ENCODE data around the gene DDX19B.
A peak's percentile ranks its signal among the peaks of the same experiment; 100 is the strongest.
"Not testable (repeated sequence)": the region's sequence is repeated elsewhere in the genome, so short reads cannot be mapped to it uniquely, and the experiment has no call there.

DDX19B gene

DNA sequence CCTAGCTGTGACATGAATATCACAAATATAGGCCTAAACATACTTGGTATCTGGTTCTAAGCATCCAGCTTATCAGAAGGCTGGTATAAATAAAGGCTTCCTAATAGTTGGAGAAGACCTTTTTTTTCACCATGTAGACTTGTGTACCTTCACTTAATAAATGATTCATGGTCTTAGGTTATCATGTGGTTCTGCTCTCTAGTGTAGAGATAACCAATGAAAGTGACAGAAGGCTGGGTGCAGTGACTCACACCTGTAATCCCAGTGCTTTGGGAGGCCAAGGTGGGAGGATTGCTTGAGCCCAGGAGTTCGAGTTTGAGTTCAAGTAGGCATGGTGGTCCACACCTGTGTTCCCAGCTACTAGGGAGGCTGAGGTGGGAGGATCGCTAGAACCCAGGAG, 50.8 kb downstream of the DDX19B start:
- DNase-seq (ENCODE audit: low read depth) = no peak

DNA sequence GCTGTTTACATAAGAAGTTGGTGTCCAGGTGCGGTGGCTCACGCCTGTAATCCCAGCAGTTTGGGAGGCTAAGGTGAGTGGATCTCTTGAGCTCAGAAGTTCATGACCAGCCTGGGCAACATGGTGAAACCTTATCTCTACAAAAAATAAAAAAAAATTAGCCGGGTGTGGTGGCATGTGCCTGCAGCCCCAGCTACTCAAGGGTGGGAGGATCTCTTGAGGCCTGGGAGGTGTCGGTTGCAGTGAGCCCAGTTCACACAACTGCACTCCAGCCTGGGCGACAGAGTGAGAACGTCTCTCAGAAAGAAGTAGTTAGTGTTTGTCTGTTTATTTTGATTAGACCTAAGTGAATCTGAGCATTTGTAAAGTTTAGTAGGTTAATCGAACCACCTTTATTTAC, 60.6 kb downstream of the DDX19B start:
- DNase-seq (ENCODE audit: low read depth) = no peak

DNA sequence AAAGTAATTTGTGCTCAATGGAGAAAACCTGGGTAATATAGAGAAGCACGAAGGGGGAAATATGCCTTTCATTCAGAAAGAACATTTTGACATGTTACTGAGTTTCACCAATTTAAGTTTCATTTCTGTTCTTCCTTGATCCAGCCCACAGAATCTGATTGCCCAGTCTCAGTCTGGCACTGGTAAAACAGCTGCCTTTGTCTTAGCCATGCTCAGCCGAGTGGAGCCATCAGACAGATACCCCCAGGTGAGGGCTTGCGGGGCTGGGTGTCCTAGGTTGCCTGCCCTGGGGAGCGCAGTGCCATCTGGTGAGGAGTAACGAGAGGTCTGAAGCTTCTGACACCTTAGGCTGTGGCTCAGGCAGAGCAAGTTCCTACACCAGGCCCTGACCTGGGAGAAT, 65.4 kb downstream of the DDX19B start:
- DNase-seq (ENCODE audit: low read depth) = no peak

DNA sequence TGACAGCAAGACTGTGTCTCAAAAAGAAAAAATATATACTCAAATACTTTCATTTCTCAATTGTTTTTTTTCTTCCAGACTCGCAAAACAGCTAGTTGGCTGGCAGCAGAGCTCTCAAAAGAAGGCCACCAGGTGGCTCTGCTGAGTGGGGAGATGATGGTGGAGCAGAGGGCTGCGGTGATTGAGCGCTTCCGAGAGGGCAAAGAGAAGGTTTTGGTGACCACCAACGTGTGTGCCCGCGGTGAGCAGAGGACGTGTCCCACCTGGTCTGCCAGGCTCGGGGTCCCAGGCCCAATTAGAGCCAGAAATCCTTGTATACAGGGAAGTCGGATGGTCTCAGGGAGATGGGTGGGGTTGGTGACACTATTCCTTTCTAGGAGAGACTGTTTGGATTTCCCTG, 71.2 kb downstream of the DDX19B start:
- DNase-seq (ENCODE audit: low read depth) = not testable (repeated sequence)

DNA sequence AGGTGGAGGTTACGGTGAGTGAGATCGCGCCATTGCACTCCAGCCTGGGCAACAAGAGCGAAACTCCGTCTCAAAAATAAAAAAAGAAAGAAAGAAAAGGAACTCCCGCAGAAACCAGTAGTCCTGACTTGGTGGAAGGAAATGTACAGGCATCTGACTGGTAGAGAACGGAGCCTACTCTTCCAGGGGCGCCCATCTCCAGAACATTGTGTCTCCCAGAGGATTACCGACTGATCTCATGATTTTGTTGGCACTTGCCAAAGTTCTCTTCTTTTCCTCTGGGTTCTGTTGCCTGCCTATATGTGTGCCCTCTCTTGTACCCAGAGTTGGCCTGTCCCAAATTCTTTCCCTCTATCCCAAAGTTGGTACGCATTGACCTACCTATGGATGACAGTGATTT, 71.9 kb downstream of the DDX19B start:
- DNase-seq (ENCODE audit: low read depth) = no peak

DNA sequence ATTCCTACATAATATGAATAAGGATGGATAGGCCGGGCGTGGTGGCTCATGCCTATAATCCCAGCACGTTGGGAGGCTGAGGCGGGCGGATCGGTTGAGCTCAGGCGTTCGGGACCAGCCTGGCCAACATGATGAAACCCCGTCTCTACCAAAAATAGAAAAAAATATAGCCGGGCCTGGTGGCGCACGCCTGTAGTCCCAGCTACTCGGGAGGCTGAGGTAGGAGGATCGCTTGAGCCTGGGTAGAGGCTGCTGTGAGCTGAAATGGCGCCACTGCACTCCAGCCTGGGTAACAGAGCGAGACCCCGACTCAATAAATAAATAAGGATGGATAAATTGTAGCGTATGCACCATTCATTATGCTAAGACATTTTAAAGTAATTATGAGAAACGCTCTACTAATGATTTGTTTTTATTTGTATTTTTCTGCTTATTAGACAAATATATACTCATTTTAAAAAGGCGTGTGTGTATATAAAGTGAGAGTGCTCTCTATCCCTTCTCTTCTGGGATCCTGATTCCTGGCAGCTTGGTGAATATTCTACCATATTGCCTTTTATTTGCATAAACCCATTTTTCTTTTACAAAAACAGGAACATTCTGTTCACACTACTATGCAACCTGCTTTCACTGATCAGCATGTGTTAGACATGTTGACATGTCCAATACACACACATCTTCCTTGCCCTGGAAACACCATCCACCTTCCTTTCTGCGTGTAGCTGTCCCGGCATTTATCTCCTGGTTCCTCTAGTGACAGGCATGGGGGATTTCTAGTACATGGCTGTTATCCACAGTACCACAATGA, 74.1 kb downstream of the DDX19B start:
- no peak for DNase-seq (ENCODE audit: low read depth)

DNA sequence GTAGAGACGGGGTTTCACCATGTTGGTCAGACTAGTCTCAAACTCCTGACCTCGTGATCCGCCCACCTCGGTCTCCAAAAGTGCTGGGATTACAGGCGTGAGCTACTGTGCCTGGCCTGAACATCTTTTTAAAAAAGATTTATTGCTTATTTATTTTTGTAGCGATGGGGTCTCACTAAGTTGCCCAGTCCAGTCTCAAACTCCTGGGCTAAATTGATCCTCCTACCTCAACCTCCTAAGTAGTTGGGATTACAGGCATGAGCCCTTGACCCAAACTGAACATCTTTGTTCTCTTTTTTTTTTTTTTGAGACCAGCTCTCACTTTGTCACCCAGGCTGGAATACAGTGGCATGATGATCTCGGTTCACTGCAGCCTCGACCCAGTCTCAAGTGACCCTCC, 75.2 kb downstream of the DDX19B start:
- no peak for DNase-seq (ENCODE audit: low read depth)

DNA sequence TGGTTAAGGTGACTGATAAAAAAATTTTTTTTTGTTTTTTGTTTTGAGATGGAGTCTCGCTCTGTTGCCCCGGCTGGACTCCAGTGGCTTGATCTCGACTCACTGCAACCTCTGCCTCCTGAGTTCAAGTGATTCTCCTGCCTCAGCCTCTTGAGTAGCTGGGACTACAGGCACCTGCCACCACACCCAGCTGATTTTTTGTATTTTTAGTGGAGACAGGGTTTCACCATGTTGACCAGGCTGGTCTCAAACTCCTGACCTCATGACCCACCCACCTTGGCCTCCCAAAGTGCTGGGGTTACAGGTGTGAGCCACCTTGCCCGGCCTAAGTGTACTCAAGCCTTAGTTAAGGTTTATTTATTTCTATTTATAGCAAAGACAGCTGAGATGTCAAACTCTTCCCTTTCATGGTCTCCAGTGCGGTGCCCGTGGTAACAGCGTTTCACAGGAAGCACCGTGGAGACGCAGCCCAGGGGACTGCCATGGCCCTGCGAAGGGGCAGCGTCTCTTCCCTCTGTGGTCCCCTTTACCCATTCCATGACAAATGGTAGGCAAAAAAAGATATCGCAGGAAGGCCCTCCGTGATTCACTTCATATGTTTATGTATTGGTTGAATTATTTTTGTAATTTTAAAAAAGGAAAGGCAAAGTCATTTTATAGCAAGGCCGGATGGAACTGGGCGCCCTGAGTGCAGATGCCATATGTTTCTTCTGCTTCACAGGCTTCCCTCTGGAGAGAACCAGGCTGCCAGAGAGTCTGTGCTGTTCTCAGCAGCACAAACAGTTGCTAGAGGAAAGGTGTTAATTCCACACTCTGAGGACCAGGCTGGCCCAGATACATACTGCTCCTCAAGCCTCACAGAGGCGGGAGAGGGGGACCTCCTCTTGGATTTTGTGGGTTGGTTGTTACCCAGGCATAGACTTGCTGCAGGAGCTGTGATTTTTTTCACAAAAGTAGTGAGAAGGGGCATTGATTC, 76.9 kb downstream of the DDX19B start:
- no peak for DNase-seq (ENCODE audit: low read depth)

DNA sequence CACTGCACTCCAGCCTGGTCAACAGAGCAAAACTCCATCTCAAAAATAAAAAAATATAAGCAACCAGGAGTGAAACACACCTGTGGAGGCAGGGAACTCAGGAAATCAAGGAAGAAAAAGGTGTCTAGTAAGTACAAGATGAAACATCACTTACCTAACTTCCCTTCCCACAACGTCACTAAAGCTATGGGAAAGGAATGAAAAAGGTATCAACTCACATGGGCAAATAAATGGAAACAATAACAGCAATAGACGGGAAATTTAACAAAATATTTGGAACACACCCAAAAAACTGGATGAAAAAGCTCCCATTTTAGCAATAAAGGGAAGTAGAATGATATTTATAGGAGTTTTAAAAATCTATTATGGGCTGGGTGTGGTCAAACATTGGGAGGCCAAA, 78.8 kb downstream of the DDX19B start:
- DNase-seq (ENCODE audit: low read depth) = no peak

DNA sequence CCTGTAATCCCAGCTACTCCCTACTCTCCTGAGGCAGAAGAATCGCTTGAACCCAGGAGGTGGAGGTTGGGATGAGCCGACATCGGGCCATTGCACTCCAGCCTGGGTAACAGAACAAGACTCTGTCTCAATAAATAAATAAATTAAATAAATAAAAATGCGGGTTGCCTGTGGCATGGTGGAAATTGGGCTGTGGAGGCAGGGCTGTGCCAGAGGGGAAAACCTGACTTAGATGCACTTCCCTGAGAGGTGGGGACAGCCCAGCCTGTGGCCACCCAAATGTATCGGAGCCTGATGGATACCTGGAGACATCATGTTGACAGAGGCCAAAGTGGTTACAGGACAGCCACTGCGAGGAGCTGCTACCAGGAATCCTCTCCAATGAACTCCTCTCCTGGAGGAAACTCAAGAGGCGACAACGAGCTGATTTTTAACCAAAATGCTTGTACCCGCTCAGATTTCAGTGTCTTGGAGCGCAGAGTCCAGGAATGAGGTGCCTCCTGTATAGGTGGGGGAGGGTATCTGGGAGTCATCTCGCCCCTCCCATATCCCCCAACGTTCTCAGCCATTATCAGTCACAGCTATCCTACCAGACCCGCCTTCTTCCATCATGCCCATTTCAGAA, 80.0 kb downstream of the DDX19B start:
- no peak for DNase-seq (ENCODE audit: low read depth)

DNA sequence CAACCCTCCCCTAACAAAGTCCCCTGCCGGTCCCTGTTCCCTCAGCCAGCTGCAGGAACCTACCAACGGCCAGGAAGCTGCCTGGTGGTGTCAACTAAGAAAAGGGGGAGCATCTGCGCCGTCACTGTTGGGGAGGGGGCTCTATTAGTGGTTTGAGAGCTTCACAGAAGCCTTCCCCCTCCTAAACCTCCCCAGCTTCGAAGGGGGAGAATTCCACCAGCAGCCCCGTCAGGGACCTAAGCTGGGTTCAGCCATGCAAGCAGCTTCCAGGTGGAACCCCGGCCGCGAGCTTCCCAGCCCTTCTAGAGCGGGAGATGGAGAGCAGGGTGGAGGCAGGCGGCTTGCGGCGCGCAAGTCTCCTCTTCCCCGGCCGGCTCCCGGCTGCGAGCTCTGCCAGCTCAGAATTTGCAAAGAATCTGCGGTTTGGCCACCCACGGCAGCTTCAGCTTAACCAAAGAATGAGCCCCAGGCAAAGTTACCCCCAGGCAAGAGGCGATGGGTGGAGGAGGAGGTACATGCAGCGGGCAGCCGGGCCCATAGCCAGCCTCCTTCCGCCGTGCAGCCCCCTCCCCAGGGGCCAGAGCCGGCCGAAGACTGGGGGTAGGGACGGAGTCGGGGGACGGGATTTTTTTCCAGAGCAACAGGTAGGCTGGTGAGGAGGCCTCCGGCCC, 81.4 kb downstream of the DDX19B start:
- peak; percentile 49 for DNase-seq (ENCODE audit: low read depth)

DNA sequence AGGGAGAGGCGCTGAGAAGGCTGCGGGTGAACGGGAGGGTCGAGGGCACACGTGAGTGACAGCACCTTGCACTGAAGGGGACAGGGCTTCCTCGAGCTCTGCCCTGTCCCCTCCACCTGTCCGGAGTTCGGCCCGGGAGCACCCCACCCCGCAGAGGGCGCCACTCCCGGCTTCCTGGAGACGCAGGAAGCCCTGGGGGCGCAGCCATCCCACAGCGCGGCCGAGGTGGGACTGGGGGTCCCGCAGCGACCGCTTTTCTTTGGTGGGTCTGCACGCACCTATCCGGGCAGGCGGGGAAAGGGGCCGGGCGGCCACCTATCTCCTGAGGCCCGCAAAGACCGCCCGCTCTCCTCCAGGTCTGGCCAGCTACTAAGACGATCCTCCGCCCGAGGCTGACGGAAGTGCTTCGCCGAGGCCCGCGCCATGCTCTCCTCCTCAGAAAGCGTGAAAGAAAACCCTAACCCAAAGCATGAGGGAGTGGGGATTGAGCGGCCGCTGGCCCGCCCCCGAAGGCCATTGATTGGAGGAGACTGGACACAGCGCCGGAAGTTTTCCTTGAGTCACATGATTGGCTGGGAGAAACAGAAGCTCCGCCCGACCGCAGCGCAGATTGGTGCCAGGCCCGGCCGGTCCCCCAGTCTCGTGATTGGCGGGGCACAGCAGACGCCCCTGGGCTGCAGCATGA, 82.1 kb downstream of the DDX19B start:
- peak; percentile 77 for DNase-seq (ENCODE audit: low read depth)

DNA sequence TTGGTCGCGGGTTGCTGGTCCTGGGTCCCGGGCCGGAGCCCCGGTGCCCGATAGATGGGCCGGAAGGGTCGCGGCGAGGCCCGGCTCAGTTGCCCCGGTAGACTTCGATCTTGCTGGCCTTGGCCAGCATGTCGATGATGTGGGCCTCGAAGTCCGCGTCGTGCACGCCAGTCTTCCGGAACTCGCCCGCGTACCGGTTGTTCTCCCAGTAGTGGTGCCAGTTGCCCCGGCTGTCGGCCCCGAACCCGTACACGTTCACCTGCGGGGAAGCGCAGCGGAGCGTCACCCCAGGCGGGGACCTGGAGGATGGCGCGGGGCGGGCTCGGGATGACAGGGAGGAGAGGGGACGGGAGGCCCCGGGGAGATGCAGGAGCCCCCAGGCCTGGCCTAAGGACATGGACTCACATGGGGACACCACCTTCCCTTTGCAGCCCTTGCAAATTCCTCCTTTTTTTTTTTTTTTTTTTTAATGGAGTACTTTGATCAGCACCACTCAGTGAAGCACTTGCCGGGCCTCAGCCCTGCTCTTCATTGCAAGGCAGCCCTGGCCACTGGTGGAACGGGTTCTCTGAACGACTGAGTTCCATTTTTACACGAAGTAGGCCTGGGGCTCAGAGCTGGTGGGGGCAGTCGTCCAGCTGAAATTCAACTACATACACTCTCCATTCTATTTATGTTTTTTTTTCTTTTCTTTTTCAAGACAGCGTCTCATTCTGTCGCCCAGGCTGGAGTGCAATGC, 82.8 kb downstream of the DDX19B start:
- DNase-seq (ENCODE audit: low read depth) = no peak

DNA sequence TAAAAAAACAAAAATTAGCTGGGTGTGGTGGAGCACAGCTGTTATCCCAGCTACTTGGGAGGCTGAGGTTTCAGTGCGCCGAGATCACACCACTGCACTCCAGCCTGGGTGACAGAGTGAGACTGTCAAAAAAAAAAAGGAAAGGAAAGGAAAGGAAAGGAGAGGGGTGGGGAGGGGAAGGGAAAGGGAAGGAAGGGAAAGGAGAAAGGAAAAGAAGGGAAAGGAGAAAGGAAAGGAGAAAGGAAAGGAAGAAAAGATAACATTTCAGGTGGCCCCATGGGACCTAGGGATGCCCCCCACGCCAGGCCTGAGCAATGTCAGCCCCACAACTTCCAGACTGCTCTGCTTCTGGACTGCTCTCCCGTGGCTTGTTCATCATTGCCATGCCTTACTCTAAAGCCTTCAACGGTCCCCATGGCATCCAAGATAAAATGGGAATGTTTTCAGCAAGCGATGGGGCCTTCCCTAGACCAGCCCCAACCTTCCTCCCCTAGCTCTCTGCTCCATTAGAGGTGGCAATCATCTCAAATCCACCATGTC, 84.5 kb downstream of the DDX19B start:
- DNase-seq (ENCODE audit: low read depth) = no peak

All from stimulated activated CD8-positive, alpha-beta memory T cell treated with anti-CD3 and anti-CD28 coated beads, Interleukin-15, amount 100 ng/mL, for 24 hours (primary cell).